ENCODE results near the gene RPL36AL.
"Not testable (repeated sequence)": the region's sequence is repeated elsewhere in the genome, so short reads cannot be mapped to it uniquely, and the experiment has no call there.

Gene RPL36AL

DNA sequence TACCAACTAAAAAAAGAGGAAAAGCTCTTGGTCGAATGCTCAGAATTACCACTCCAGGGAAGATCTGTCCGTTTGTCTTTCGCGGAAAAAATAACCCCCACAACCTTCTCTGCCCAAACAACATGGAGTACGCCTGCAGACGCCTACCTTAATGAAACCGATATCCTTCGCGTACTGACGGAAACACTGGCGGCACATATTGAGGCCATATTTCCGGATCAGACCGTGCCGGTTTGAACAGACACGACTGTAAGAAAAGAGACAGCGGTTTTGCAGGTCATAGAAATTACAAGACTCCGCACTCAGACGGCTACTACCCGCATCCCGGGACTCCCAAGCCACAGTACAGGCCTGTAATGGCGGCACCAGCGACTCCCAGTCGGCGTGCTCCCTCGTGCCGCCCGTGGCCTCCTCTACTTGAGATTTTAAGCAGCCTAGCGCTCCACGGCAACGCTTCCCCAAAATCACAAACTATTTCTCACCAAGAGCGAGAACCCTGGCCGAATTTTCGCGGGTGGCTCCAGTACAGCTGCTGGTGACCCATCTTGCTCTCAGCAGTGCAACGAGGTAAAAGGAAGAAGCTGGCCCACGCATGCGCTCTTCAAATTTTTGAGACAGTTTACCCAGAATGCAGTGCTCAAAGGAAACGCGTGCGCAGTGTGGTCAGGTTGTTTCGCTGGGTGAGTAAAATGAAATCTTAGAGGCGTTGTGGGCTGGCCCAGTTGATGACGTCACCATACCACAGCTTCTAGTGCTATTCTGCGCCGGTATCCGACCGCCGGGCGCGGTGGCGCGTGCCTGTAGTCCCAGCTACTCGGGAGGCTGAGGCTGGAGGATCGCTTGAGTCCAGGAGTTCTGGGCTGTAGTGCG lies 34.4 kb downstream of the RPL36AL start, which contains the start of gene RPS29:
TSS of gene RPS29 (minus strand) at position 578 of the 870 bp plus-strand sequence. CDS start at position 544, 34 bp downstream.
- TF ChIP-seq, protein P1, sequence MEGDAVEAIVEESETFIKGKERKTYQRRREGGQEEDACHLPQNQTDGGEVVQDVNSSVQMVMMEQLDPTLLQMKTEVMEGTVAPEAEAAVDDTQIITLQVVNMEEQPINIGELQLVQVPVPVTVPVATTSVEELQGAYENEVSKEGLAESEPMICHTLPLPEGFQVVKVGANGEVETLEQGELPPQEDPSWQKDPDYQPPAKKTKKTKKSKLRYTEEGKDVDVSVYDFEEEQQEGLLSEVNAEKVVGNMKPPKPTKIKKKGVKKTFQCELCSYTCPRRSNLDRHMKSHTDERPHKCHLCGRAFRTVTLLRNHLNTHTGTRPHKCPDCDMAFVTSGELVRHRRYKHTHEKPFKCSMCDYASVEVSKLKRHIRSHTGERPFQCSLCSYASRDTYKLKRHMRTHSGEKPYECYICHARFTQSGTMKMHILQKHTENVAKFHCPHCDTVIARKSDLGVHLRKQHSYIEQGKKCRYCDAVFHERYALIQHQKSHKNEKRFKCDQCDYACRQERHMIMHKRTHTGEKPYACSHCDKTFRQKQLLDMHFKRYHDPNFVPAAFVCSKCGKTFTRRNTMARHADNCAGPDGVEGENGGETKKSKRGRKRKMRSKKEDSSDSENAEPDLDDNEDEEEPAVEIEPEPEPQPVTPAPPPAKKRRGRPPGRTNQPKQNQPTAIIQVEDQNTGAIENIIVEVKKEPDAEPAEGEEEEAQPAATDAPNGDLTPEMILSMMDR (IDR thresholded peaks at IDR 0.05; ENCODE audit: control insufficient read depth, insufficient read depth, low read depth, low read length, missing control alignments): no peak
- peak; percentile 97 for DNase-seq (ENCODE audit: low read depth)
- peak within 1 kb of the TSS; percentile 62 for H3K4me3 ChIP-seq (ENCODE audit: control insufficient read depth, low read depth, low read length)

- DNase-seq (ENCODE audit: low read depth): not testable (repeated sequence)
- H3K4me3 ChIP-seq (ENCODE audit: control insufficient read depth, low read depth, low read length): peak overlapping the region; percentile 62
Observed at GRCh38 chr14:49584981-49585640, 35.3 kb downstream of the RPL36AL start.

DNA sequence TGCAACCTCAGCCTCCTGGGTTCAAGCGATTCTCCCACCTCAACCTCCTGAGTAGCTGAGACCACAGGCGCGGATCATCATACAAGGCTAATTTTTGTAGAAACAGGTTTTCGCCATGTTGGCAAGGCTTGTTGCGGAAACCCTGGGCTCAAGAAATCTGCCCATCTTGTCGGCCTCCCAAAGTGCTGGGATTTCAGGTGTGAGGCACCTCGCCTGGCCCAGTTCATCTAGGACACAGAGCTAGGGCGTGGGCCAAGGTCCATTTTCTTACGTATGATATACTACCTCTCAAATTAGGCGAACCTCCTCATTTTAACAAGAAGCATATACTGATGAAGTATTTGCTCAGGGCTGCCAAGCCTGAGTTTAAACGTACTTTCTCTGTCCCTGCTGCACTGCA lies 36.4 kb downstream of the RPL36AL start:
- no peak overlapping the region; the same call in 1 of the 2 replicates for H3K4me3 ChIP-seq (ENCODE audit: control insufficient read depth, low read depth, low read length)
- DNase-seq (ENCODE audit: low read depth): no peak
- TF ChIP-seq, protein P1 (IDR thresholded peaks at IDR 0.05; ENCODE audit: control insufficient read depth, insufficient read depth, low read depth, low read length, missing control alignments): no peak

- no peak overlapping the region for H3K4me3 ChIP-seq (ENCODE audit: control insufficient read depth, low read depth, low read length)
- TF ChIP-seq, protein P1 (IDR thresholded peaks at IDR 0.05; ENCODE audit: control insufficient read depth, insufficient read depth, low read depth, low read length, missing control alignments): no peak
- no peak for DNase-seq (ENCODE audit: low read depth)
Observed at GRCh38 chr14:49583629-49584028, 36.8 kb downstream of the RPL36AL start.

GRCh38 chr14:49582113-49582977 lies 38.1 kb downstream of the RPL36AL start:
- no peak overlapping the region for H3K4me3 ChIP-seq (ENCODE audit: control insufficient read depth, low read depth, low read length)
- TF ChIP-seq, protein P1 (IDR thresholded peaks at IDR 0.05; ENCODE audit: control insufficient read depth, insufficient read depth, low read depth, low read length, missing control alignments): no peak
- DNase-seq (ENCODE audit: low read depth): no peak

DNA sequence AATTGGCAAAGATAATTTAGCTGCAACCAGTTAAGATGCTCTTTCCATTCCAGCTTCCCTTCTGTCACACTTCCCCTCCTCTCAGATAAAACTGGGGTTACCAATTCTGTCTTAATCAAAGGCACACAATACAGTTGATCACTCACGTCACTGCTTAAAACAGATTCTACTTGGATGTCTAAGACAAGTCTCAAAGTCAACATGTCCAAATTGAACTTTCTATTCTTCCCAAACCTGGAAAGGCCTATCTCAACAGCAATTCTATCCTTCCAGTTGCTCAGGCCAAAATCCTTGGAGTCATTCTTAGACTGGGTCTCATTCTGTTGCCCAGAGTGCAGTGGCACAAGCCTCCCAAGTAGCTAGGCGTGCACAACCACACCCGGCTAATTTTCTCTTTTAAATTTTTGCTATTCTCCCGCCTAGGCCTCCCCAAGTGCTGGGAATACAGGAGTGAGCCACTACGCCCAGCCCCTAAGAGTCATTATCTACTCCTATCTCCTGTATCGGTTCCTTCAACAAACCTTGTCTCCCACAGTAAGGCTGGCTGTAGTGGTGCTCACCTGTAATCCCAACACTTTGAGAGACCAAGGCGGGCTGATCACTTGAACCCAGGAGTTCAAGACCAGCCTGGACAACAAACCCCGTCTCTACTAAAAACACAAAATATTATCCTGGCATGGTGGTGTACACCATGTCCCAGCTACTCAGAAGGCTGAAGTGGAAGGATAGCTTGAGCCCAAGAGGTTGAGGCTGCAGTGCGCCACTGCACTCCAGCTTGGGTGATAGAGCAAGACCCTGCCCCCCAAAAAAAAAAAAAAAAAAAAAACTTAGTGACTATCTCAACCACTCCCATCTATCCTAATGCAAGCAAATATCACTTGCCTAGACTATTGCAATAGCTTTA lies 39.0 kb downstream of the RPL36AL start:
- DNase-seq (ENCODE audit: low read depth): no peak
- TF ChIP-seq, protein P1 (IDR thresholded peaks at IDR 0.05; ENCODE audit: control insufficient read depth, insufficient read depth, low read depth, low read length, missing control alignments): no peak
- H3K4me3 ChIP-seq (ENCODE audit: control insufficient read depth, low read depth, low read length): no peak overlapping the region

Measured in AG09309 (cell line).